Mesodermal cell (in vitro differentiated cells): Measurements from ENCODE around the gene ICAM2.

Experiments used
- H3K27ac ChIP-seq: 2 replicates; pipeline ENCODE4 v1.7.0; 2013; ENCODE audit warnings: mild to moderate bottlenecking, low read depth, low read length, moderate library complexity; ENCODE audit not compliant: severe bottlenecking
- H3K36me3 ChIP-seq: 2 replicates; pipeline ENCODE4 v1.7.1; 2013; ENCODE audit warnings: mild to moderate bottlenecking, low read length, moderate library complexity; ENCODE audit not compliant: control insufficient read depth, insufficient read depth
- H3K4me1 ChIP-seq: one replicate; pipeline ENCODE4 v1.7.1; 2013; ENCODE audit warnings: mild to moderate bottlenecking, low read length; ENCODE audit not compliant: insufficient read depth, control insufficient read depth, poor library complexity, severe bottlenecking
- H3K4me3 ChIP-seq: 2 replicates; pipeline ENCODE4 v1.7.0; 2013; ENCODE audit warnings: low read length, control low read depth, mild to moderate bottlenecking; ENCODE audit not compliant: insufficient read depth, poor library complexity, severe bottlenecking; ENCODE audit errors: extremely low read depth
- H3K9me3 ChIP-seq: 2 replicates; pipeline ENCODE4 v1.7.1; 2013; ENCODE audit warnings: mild to moderate bottlenecking, low read length, moderate library complexity; ENCODE audit not compliant: control insufficient read depth
- WGBS, 2 experiments: methylation state at CpG; one replicate each; pipeline ENCODE4 v1.1.5; 2013; ENCODE audit warnings: missing lambda C conversion rate in 2 of 2; ENCODE audit not compliant: insufficient coverage in 2 of 2; 5-methylcytosine and 5-hydroxymethylcytosine counted together

The ICAM2 gene

GRCh38 chr17:64059756-64060155, 39.3 kb upstream of the ICAM2 start:
- Histone ChIP-seq H3K36me3 (peaks cover 7% of the 10 kb centered on the region), H3K27ac (no peak overlapping the region), H3K9me3 (no peaks in the 10 kb centered on the region), H3K4me1 (peaks cover 4% of the 10 kb centered on the region), H3K4me3 (no peak overlapping the region)
- WGBS, 2 experiments: 84 to 100% methylated on average over 2 of the region's 2 CpGs

DNA sequence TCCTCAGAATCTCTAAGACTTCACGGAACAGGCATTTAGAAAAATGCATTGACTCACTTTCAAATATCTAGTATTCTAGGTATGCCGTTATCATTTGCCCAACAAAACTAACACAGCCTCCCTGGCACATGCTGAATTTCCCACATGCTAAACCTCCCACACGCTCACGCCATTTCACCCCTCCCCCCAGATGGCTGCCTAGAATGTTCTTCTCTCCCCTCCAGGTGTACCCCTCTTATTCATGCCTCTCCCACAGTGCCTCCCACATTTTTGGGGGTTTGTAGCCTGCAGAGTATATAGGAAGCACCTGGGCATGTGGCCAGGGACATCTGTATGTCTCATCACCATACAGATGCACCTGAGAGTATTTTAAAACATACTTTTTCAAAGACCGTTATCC, 38.2 kb upstream of the ICAM2 start:
- WGBS, 2 experiments: 87 to 93% methylated on average over 3 to 4 of the region's 5 CpGs
- H3K4me3 ChIP-seq: no peak overlapping the region
- peaks cover 7% of the 10 kb centered on the region for H3K36me3 ChIP-seq
- H3K9me3 ChIP-seq: no peaks in the 10 kb centered on the region
- peaks cover 4% of the 10 kb centered on the region for H3K4me1 ChIP-seq
- H3K27ac ChIP-seq: no peak overlapping the region

- WGBS, 2 experiments: 93 to 95% methylated on average over 8 to 9 of the region's 9 CpGs
- peaks cover 4% of the 10 kb centered on the region for H3K4me1 ChIP-seq
- H3K4me3 ChIP-seq: no peak overlapping the region
- H3K36me3 ChIP-seq: peaks cover 9% of the 10 kb centered on the region
- no peaks in the 10 kb centered on the region for H3K9me3 ChIP-seq
- H3K27ac ChIP-seq: no peak overlapping the region
These were observed 37.3 kb upstream of the ICAM2 start for GRCh38 chr17:64057701-64058263.

DNA sequence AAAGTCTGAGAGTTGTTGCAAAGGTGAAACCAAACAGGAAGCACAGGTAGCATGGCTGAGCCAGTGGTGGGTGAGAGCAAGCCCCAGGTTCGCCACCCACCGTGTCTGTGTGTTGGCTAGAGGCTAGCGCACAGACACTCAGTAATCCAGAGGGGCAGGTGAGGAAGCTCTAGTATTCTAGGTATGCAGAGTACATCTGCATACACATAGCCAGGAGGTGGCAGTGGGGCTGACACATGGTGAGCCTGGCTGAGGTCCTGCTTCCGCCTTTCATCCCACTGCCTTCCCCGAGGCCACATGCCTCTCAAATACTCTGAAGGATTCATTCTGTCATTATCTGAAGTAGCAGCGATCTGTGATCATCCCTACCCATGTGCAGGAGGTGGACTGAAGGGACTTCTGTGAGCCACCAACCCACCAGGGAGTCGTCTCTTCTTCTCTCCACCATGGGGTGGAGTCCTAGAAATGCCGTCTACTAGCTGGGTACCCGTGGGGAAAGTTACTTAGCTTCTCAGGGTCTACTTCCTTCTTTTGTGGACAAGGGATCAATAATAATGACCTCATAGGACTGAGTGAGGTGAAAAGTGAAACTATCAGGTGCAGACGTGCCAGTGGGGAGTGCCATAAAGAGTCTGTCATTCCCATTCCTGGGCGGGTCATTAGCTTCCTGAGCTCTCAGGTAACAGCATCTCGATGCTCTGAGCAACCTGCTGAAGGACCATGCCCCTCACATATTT, 36.0 kb upstream of the ICAM2 start:
- Histone ChIP-seq H3K36me3 (peaks cover 15% of the 10 kb centered on the region), H3K27ac (no peak overlapping the region), H3K9me3 (no peaks in the 10 kb centered on the region), H3K4me3 (no peak overlapping the region), H3K4me1 (peaks cover 4% of the 10 kb centered on the region)
- 71 to 84% methylated on average over 8 to 11 of the region's 12 CpGs for WGBS, 2 experiments

DNA sequence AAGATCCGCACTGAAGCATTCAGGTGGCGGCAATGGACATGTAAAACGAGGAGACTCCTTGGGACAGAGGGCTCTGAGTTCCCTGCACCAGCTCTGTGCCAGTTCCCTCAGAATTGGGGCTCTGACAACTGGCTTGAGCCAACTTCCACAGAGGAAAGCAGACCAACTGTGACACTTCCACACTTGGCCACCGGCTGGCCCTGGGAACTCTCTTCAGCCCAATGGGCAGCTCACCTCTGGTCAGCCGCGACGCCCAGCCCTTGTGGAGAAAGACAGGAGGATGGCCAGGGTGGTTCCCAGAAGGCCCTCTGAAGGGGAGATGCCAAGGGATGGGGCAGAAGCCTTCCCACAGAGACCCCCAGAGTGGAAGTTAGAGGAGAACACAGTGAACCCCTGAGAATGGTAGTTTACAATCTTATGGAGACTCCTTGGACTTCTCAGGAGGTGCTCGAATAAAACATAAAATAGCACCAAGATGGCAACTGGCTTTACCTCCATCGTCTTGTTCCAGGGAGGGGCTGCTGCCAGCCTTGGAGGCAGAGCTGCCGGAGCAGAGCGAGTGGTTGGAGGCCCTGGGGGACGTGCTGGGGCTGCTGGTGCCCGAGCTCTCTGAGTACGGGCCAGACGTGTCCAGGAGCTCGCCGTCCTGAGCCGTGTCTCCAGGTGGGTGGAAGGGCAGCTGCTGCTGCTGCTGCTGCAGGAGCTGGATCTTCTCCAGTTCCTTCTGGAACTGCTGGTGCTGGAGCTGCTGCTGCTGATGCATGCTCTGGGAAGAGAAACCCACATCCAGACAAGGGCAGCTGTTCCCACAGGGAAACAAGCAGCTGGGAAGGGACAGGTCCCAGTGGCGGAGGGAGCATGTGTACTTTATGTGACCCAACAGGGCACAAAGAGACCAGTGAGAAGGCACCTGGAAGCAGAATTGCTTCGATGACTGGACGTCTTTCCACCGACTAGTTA, 35.0 kb upstream of the ICAM2 start:
- Histone ChIP-seq H3K4me1 (peaks cover 4% of the 10 kb centered on the region), H3K36me3 (peaks cover 19% of the 10 kb centered on the region), H3K27ac (no peak overlapping the region), H3K4me3 (no peak overlapping the region), H3K9me3 (no peaks in the 10 kb centered on the region)
- WGBS, 2 experiments: 92 to 96% methylated on average over 18 to 22 of the region's 22 CpGs

DNA sequence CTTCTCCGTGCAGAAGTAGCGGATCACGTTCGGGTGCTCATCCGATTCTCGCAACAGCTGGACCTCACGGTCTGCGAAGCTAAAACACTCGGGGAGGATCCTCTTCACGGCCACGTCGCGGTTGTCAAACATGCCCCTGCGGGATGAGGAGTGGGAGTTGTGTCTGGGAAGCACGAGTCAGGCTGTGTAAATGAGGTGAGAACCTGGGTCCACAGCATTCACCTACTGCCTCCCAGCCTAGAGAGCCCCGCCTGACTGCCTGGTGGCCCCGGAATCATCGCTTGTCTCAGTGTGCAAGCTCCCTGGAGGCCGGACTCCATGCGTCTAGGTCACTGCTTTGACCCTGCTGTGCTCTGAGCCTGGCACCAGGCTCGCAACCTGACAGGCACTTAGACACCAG, 33.9 kb upstream of the ICAM2 start:
- Histone ChIP-seq H3K9me3 (no peaks in the 10 kb centered on the region), H3K27ac (no peak overlapping the region), H3K36me3 (peaks cover 12% of the 10 kb centered on the region), H3K4me3 (no peak overlapping the region), H3K4me1 (peaks cover 4% of the 10 kb centered on the region)
- 94 to 98% methylated on average over 20 to 21 of the region's 21 CpGs for WGBS, 2 experiments

DNA sequence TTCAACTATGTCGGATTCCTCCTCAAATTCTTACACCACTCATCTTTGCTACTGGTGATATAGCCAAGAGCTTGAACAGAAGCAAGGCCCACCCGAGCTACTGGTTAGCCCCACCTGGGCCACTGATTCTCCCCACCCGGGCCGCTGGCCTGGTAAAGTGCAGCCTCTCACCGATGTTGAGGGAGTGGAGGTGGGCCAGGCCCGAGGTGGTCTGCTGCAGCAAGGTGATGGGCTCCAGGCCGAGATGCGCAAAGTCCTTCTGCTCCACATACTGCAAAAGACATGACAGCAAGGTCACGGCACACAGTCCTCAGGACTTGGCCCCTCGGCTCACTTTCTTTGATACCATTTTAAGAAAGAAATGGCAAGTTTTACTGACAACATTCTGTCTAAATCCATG, 32.7 kb upstream of the ICAM2 start:
- Histone ChIP-seq H3K4me3 (no peak overlapping the region), H3K27ac (no peak overlapping the region), H3K9me3 (no peaks in the 10 kb centered on the region), H3K4me1 (peaks cover 4% of the 10 kb centered on the region), H3K36me3 (peaks cover 12% of the 10 kb centered on the region)
- 95 to 98% methylated on average over 6 to 10 of the region's 10 CpGs for WGBS, 2 experiments

- WGBS, 2 experiments: 100% methylated on average over 1 of the region's 1 CpG
- Histone ChIP-seq H3K36me3 (peaks cover 12% of the 10 kb centered on the region), H3K4me3 (no peak overlapping the region), H3K4me1 (no peaks in the 10 kb centered on the region), H3K9me3 (no peaks in the 10 kb centered on the region), H3K27ac (no peak overlapping the region)
These were observed 30.7 kb upstream of the ICAM2 start for GRCh38 chr17:64051153-64051552.

GRCh38 chr17:64048805-64049204, 28.4 kb upstream of the ICAM2 start:
- no peak overlapping the region for H3K4me3 ChIP-seq
- WGBS, 2 experiments: 91 to 92% methylated on average over 4 to 8 of the region's 9 CpGs
- peaks cover 31% of the 10 kb centered on the region for H3K36me3 ChIP-seq
- H3K27ac ChIP-seq: no peak overlapping the region
- no peaks in the 10 kb centered on the region for H3K9me3 ChIP-seq
- H3K4me1 ChIP-seq: no peaks in the 10 kb centered on the region

DNA sequence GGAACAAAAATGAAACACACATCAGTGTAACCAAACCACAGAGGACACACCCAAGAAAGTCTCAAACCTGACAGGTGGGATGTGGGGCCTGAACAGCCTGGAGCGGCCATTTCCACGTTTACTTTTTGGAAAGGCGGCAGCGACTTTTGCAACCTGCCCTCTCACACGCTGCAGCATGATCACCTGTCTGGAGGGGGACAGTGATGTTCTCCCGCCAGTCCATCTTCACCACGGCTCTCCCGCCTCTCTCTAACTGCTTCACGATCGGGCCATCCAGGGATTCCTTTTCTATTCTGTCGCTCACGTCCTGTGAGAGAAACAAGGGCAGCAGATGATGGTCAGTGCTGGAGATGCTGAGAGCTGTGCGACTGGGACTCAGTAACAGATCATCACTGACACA, 24.7 kb upstream of the ICAM2 start:
- no peaks in the 10 kb centered on the region for H3K9me3 ChIP-seq
- H3K4me3 ChIP-seq: no peak overlapping the region
- WGBS, 2 experiments: 80 to 85% methylated on average over 5 to 11 of the region's 13 CpGs
- H3K4me1 ChIP-seq: no peaks in the 10 kb centered on the region
- peaks cover 24% of the 10 kb centered on the region for H3K36me3 ChIP-seq
- H3K27ac ChIP-seq: no peak overlapping the region
